H9 (cell line): ENCODE results near the gene IRF4. TPM values are rescaled to one million over a fixed set of nuclear protein-coding genes. Genes with fewer than 3 reads are reported as not detected.

Source experiments
- DNase-seq: peaks from one replicate; pipeline ENCODE4 v3.0.0-alpha.2; 2017
- H2AFZ ChIP-seq: one replicate; pipeline ENCODE4 v1.6.1; 2013; ENCODE audit warnings: mild to moderate bottlenecking, low read length, control low read depth, moderate library complexity
- H2AK5ac ChIP-seq: 2 replicates; pipeline ENCODE4 v1.6.1; 2013; ENCODE audit warnings: low read length, control low read depth, mixed read lengths; ENCODE audit not compliant: insufficient read length
- H2BK120ac ChIP-seq: one replicate; pipeline ENCODE4 v1.6.1; 2013; ENCODE audit warnings: low read depth, mild to moderate bottlenecking, low read length, control low read depth, inconsistent platforms; ENCODE audit not compliant: poor library complexity, severe bottlenecking
- H2BK12ac ChIP-seq: 2 replicates; pipeline ENCODE4 v1.6.1; 2013; ENCODE audit warnings: low read length, control low read depth, mixed read lengths, low read depth; ENCODE audit not compliant: insufficient read length
- H2BK15ac ChIP-seq: 2 replicates; pipeline ENCODE4 v1.6.1; 2013; ENCODE audit warnings: low read depth, low read length, control low read depth
- H2BK20ac ChIP-seq: one replicate; pipeline ENCODE4 v1.6.1; 2013; ENCODE audit warnings: low read depth, mild to moderate bottlenecking, low read length, control low read depth, inconsistent platforms; ENCODE audit not compliant: poor library complexity, severe bottlenecking
- H2BK5ac ChIP-seq: 2 replicates; pipeline ENCODE4 v1.6.1; 2013; ENCODE audit warnings: low read length, control low read depth, mixed read lengths; ENCODE audit not compliant: insufficient read length
- H3K14ac ChIP-seq: 2 replicates; pipeline ENCODE4 v1.6.1; 2013; ENCODE audit warnings: low read length, control low read depth; ENCODE audit not compliant: insufficient read depth
- H3K18ac ChIP-seq: 2 replicates; pipeline ENCODE4 v1.6.1; 2013; ENCODE audit warnings: low read depth, mild to moderate bottlenecking, mixed read lengths, low read length, control low read depth; ENCODE audit not compliant: insufficient read length
- H3K23ac ChIP-seq: 2 replicates; pipeline ENCODE4 v1.6.1; 2013; ENCODE audit warnings: low read length, control low read depth, mixed read lengths, low read depth; ENCODE audit not compliant: insufficient read length
- H3K23me2 ChIP-seq: 2 replicates; pipeline ENCODE4 v1.6.1; 2013; ENCODE audit warnings: low read depth, mild to moderate bottlenecking, mixed read lengths, low read length, control low read depth; ENCODE audit not compliant: insufficient read length, poor library complexity, severe bottlenecking
- H3K27ac ChIP-seq: 2 replicates; pipeline ENCODE4 v1.5.1; 2013; ENCODE audit warnings: low read length, control low read depth, mixed read lengths, low read depth; ENCODE audit not compliant: insufficient read length
- H3K27me3 ChIP-seq: 2 replicates; pipeline ENCODE4 v1.6.1; 2013; ENCODE audit warnings: low read length, control low read depth, inconsistent platforms; ENCODE audit not compliant: insufficient read depth
- H3K4ac ChIP-seq: 2 replicates; pipeline ENCODE4 v1.6.1; 2013; ENCODE audit warnings: low read depth, mild to moderate bottlenecking, control low read depth, inconsistent platforms, low read length, moderate library complexity
- H3K4me1 ChIP-seq: 2 replicates; pipeline ENCODE4 v1.6.1; 2013; ENCODE audit warnings: low read length, control low read depth, inconsistent platforms; ENCODE audit not compliant: insufficient read depth
- H3K4me2 ChIP-seq: 2 replicates; pipeline ENCODE4 v1.6.1; 2013; ENCODE audit warnings: low read length, control low read depth, mixed read lengths; ENCODE audit not compliant: insufficient read length, insufficient read depth
- H3K56ac ChIP-seq: 2 replicates; pipeline ENCODE4 v1.6.1; 2013; ENCODE audit warnings: low read depth, mild to moderate bottlenecking, mixed read lengths, low read length, control low read depth; ENCODE audit not compliant: insufficient read length
- H3K79me1 ChIP-seq: 2 replicates; pipeline ENCODE4 v1.6.1; 2013; ENCODE audit warnings: low read depth, mild to moderate bottlenecking, moderate library complexity, low read length, control low read depth, inconsistent platforms; ENCODE audit not compliant: insufficient read depth, poor library complexity, severe bottlenecking
- H3K79me2 ChIP-seq: 2 replicates; pipeline ENCODE4 v1.6.1; 2013; ENCODE audit warnings: low read length, control low read depth, inconsistent platforms; ENCODE audit not compliant: insufficient read depth
- H3K9ac ChIP-seq: 2 replicates; pipeline ENCODE4 v1.6.1; 2013; ENCODE audit warnings: low read length, control low read depth, mixed read lengths; ENCODE audit not compliant: insufficient read length; ENCODE audit errors: extremely low read depth
- H3K9me3 ChIP-seq: one replicate; pipeline ENCODE4 v1.6.1; 2013; ENCODE audit warnings: low read depth, low read length, inconsistent platforms; ENCODE audit not compliant: control insufficient read depth
- H3T11ph ChIP-seq: one replicate; pipeline ENCODE4 v1.6.1; 2013; ENCODE audit warnings: mild to moderate bottlenecking, low read length, control low read depth, inconsistent platforms
- H4K20me1 ChIP-seq: one replicate; pipeline ENCODE4 v1.6.1; 2013; ENCODE audit not compliant: control insufficient read depth, insufficient read length, insufficient read depth
- H4K5ac ChIP-seq: 2 replicates; pipeline ENCODE4 v1.6.1; 2013; ENCODE audit warnings: low read depth, mild to moderate bottlenecking, mixed read lengths, low read length, control low read depth; ENCODE audit not compliant: insufficient read length
- H4K8ac ChIP-seq: replicated peaks from 2 replicates; pipeline ENCODE4 v1.6.1; 2013; ENCODE audit warnings: low read length, control low read depth, mixed read lengths, low read depth; ENCODE audit not compliant: insufficient read length
- H4K91ac ChIP-seq: 2 replicates; pipeline ENCODE4 v1.6.1; 2013; ENCODE audit warnings: low read depth, mild to moderate bottlenecking, moderate library complexity, mixed read lengths, low read length, control low read depth; ENCODE audit not compliant: insufficient read length
- H3K27ac Mint-ChIP-seq, 3 experiments: 2 replicates in 2 of 3; 3 replicates in 1 of 3; pipeline ENCODE4 v1.8.0; 2020 to 2021; ENCODE audit warnings: mixed read lengths in 3 of 3, mild to moderate bottlenecking in 1 of 3, moderate library complexity in 1 of 3
- H3K27me3 Mint-ChIP-seq: 2 replicates; pipeline ENCODE4 v1.8.0; 2021; ENCODE audit warnings: low read depth, mild to moderate bottlenecking, moderate library complexity, mixed read lengths
- H3K36me3 Mint-ChIP-seq, 3 experiments: 2 replicates in 2 of 3; 3 replicates in 1 of 3; pipeline ENCODE4 v1.8.0; 2020 to 2021; ENCODE audit warnings: low read depth in 3 of 3, mixed read lengths in 3 of 3; ENCODE audit not compliant: insufficient read depth in 1 of 3
- H3K4me1 Mint-ChIP-seq, 2 experiments: 2 replicates each; pipeline ENCODE4 v1.8.0; 2020; ENCODE audit warnings: mixed read lengths in 2 of 2
- H3K4me3 Mint-ChIP-seq, 2 experiments: 2 replicates in 1 of 2; 3 replicates in 1 of 2; pipeline ENCODE4 v1.8.0; 2020 to 2021; ENCODE audit warnings: mild to moderate bottlenecking in 2 of 2, mixed read lengths in 2 of 2, moderate library complexity in 1 of 2
- H3K9me3 Mint-ChIP-seq, 2 experiments: 2 replicates in 1 of 2; 3 replicates in 1 of 2; pipeline ENCODE4 v1.8.0; 2020; ENCODE audit warnings: mild to moderate bottlenecking in 2 of 2, mixed read lengths in 2 of 2, moderate library complexity in 1 of 2
- CTCF ChIP-seq: fragments of 200-600 bp; sonication (generic); conservative IDR thresholded peaks from 3 replicates; pipeline ENCODE4 v1.8.0; 2021; ENCODE audit warnings: antibody characterized with exemption, mild to moderate bottlenecking
- WGBS: extraction: QIAGEN DNeasy Blood & Tissue Kit; methylation state at CpG from one replicate; pipeline ENCODE4 v1.1.7; 2013; ENCODE audit warnings: missing lambda C conversion rate, low lambda C conversion rate, mixed read lengths; ENCODE audit not compliant: insufficient read length; ENCODE audit errors: extremely low coverage; 5-methylcytosine and 5-hydroxymethylcytosine counted together
- total RNA-seq: library from RNA; stranded (reverse); gene quantifications from 2 replicates; pipeline ENCODE4 v1.2.1, GENCODE V29; 2021

IRF4 gene
- total RNA-seq, 1 experiment from 2014 or later = 0.31 TPM

- no peak overlapping the region for H3T11ph ChIP-seq
- no peaks in the 10 kb centered on the region for H3K79me2 ChIP-seq
- H3K56ac ChIP-seq = no peak overlapping the region
- no peaks in the 10 kb centered on the region for H3K4me1 ChIP-seq
- no peaks in the 10 kb centered on the region for H3K79me1 ChIP-seq
- no peak overlapping the region for H3K4ac ChIP-seq
- Mint-ChIP-seq H3K4me3 (no peak overlapping the region), H3K27ac (no peak overlapping the region), H3K27me3 (peaks cover 59% of the 10 kb centered on the region), H3K4me1 (peaks cover 6% of the 10 kb centered on the region in 2 experiments), H3K9me3 (peaks cover 3 to 4% of the 10 kb centered on the region in 2 experiments; a peak in 4 of 5 replicates), H3K36me3 (no peaks in the 10 kb centered on the region; a peak in 2 of 7 replicates)
- no peak overlapping the region for H2BK12ac ChIP-seq
- no peak overlapping the region for H4K8ac ChIP-seq
- H3K27me3 ChIP-seq = peaks cover 23% of the 10 kb centered on the region; the same call in 1 of the 2 replicates
- peaks cover 7% of the 10 kb centered on the region for H3K23me2 ChIP-seq
- H3K4me2 ChIP-seq = no peak overlapping the region
- TF ChIP-seq CTCF = no peak
- H2BK120ac ChIP-seq = no peak overlapping the region
- H2AK5ac ChIP-seq = no peak overlapping the region
- no peak overlapping the region for H3K18ac ChIP-seq
- no peaks in the 10 kb centered on the region for H3K9me3 ChIP-seq
- no peak overlapping the region for H3K23ac ChIP-seq
- WGBS = no CpG with 5 or more reads among the region's 5 CpGs
- H2AFZ ChIP-seq = no peak overlapping the region
- no peak overlapping the region for H3K27ac ChIP-seq
- H2BK20ac ChIP-seq = no peak overlapping the region
- no peak overlapping the region for H4K5ac ChIP-seq
- H2BK5ac ChIP-seq = no peak overlapping the region
- H2BK15ac ChIP-seq = no peak overlapping the region
- H4K91ac ChIP-seq = no peak overlapping the region
- DNase-seq = no peak
- no peaks in the 10 kb centered on the region for H4K20me1 ChIP-seq
- no peak overlapping the region for H3K14ac ChIP-seq
- no peak overlapping the region for H3K9ac ChIP-seq
Observed at GRCh38 chr6:397604-398003, 6.1 kb downstream of the IRF4 start.
